K562 (cell line): ENCODE measurements around the gene NAA38. TPM values are rescaled to one million over a fixed set of nuclear protein-coding genes. Genes with fewer than 3 reads are reported as not detected.
A peak's percentile ranks its signal among the peaks of the same experiment; 100 is the strongest.

Experiments
- ATF3 ChIP-seq, 2 experiments: fragments of 450-650 bp in 1 of 2; sonication (generic) in 1 of 2; formaldehyde crosslinking in 1 of 2; IDR thresholded peaks in 1 of 2; conservative IDR thresholded peaks in 1 of 2; 2 replicates each; pipeline versions ENCODE4 v1.6.1 to v1.8.1; 2016 to 2023; ENCODE audit warnings: mild to moderate bottlenecking in 2 of 2, moderate library complexity in 2 of 2, inconsistent platforms in 1 of 2, missing genetic modification reagents in 1 of 2
- CHD4 ChIP-seq: fragments of 200-600 bp; sonication (generic); IDR thresholded peaks from 3 replicates; pipeline ENCODE4 v1.6.1; 2012; ENCODE audit warnings: low read depth, mild to moderate bottlenecking, mixed read lengths, low read length, inconsistent platforms; ENCODE audit not compliant: insufficient read depth, insufficient replicate concordance, poor library complexity, severe bottlenecking
- HMGN3 ChIP-seq: IDR thresholded peaks from 2 replicates; pipeline ENCODE4 v1.6.1; 2011; ENCODE audit warnings: borderline replicate concordance, low read depth, mild to moderate bottlenecking, mixed read lengths, low read length; ENCODE audit not compliant: insufficient read length; ENCODE audit errors: extremely low read depth
- HOMEZ ChIP-seq: fragments of 250-450 bp; sonication (Bioruptor Pico); IDR thresholded peaks from 2 replicates; pipeline ENCODE4 v1.4.0; 2020; ENCODE audit warnings: mild to moderate bottlenecking, moderate library complexity
- KDM2B ChIP-seq: fragments of 250-450 bp; sonication (Bioruptor Pico); IDR thresholded peaks from 2 replicates; pipeline ENCODE4 v1.8.0; 2021; ENCODE audit warnings: mild to moderate bottlenecking, moderate library complexity
- MAX ChIP-seq: sonication (generic); formaldehyde crosslinking; IDR thresholded peaks from 2 replicates; pipeline ENCODE4 v1.9.0; 2022; ENCODE audit warnings: mild to moderate bottlenecking, missing genetic modification reagents
- NFXL1 ChIP-seq: fragments of 450-650 bp; formaldehyde crosslinking; IDR thresholded peaks from 2 replicates; pipeline ENCODE4 v1.4.0; 2021; ENCODE audit warnings: mild to moderate bottlenecking
- NONO ChIP-seq, 2 experiments: fragments of 200-400 bp in 1 of 2; fragments of 450-650 bp in 1 of 2; formaldehyde crosslinking in 1 of 2; IDR thresholded peaks; 2 replicates each; pipeline ENCODE4 v1.6.1; 2017; ENCODE audit warnings: low read depth in 2 of 2, mild to moderate bottlenecking in 2 of 2, moderate library complexity in 2 of 2, low read length in 1 of 2
- PHF8 ChIP-seq: fragments of 200-600 bp; sonication (generic); IDR thresholded peaks from 2 replicates; pipeline ENCODE4 v1.6.1; 2012; ENCODE audit warnings: mixed run types, mild to moderate bottlenecking, inconsistent platforms, low read length, moderate library complexity, borderline replicate concordance
- POLR2G ChIP-seq: fragments of 200-400 bp; formaldehyde crosslinking; IDR thresholded peaks from 2 replicates; pipeline ENCODE4 v1.6.1; 2017; ENCODE audit warnings: low read depth, mild to moderate bottlenecking, antibody characterized with exemption, low read length, moderate library complexity
- POLR2H ChIP-seq: IDR thresholded peaks from 2 replicates; pipeline ENCODE4 v1.6.1; 2016; ENCODE audit warnings: missing genetic modification characterization, low read depth, mild to moderate bottlenecking, control low read depth, missing compliant biosample characterization, moderate library complexity
- RBM22 ChIP-seq: fragments of 200-400 bp; formaldehyde crosslinking; IDR thresholded peaks from 2 replicates; pipeline ENCODE4 v1.6.1; 2018; ENCODE audit warnings: low read length, low read depth; ENCODE audit not compliant: poor library complexity, severe bottlenecking
- SP1 ChIP-seq: sonication (generic); formaldehyde crosslinking; IDR thresholded peaks from 2 replicates; pipeline ENCODE4 v1.8.1; 2022; ENCODE audit warnings: mild to moderate bottlenecking, missing genetic modification reagents
- TOE1 ChIP-seq, 2 experiments: fragments of 450-650 bp in 1 of 2; sonication (generic) in 1 of 2; formaldehyde crosslinking in 1 of 2; IDR thresholded peaks; 2 replicates each; pipeline versions ENCODE4 v1.7.1 to v1.8.0; 2016 to 2022; ENCODE audit warnings: borderline replicate concordance in 2 of 2, mild to moderate bottlenecking in 2 of 2, antibody characterized with exemption in 1 of 2, inconsistent platforms in 1 of 2, low read depth in 1 of 2, missing genetic modification reagents in 1 of 2, moderate library complexity in 1 of 2
- ZNF140 ChIP-seq: fragments of 250-450 bp; sonication (Bioruptor Pico); IDR thresholded peaks from 2 replicates; pipeline ENCODE4 v1.8.0; 2021; ENCODE audit warnings: moderate library complexity, mild to moderate bottlenecking, inconsistent platforms
- ZNF24 ChIP-seq: fragments of 450-650 bp; IDR thresholded peaks from 2 replicates; pipeline ENCODE4 v1.6.1; 2016
- ZNF561 ChIP-seq: fragments of 450-650 bp; formaldehyde crosslinking; conservative IDR thresholded peaks from 2 replicates; pipeline ENCODE4 v1.4.0; 2020; ENCODE audit warnings: mild to moderate bottlenecking, moderate library complexity
- polyA plus RNA-seq, 8 experiments: library from polyadenylated mRNA; depleted of rRNA in 4 of 8; stranded (reverse) in 5 of 8; unstranded in 3 of 8; fragments of >200 nt; fragmentation: Nextera tagmentation in 2 of 8; fragmentation: Illumina TruSeq in 1 of 8; extraction: Ambion mirVana in 2 of 8; extraction: Trizol in 1 of 8; gene quantifications; 2 replicates each; pipeline versions ENCODE4 v1.2.1 to v1.2.3, GENCODE V29; 2011 to 2014; ENCODE audit warnings: inconsistent platforms in 1 of 8, missing spikeins in 1 of 8
- total RNA-seq, 7 experiments: library from RNA; depleted of rRNA in 6 of 7; stranded (reverse); fragments of >200 nt in 6 of 7; fragmentation: Illumina TruSeq in 2 of 7; extraction: Trizol in 2 of 7; gene quantifications; 2 replicates each; pipeline versions ENCODE4 v1.2.1 to v1.2.3, GENCODE V29; 2011 to 2021; ENCODE audit warnings: low replicate concordance in 1 of 7
- TF ChIP-seq, protein P1 (sequence below), 2 experiments: IDR thresholded peaks; 2 replicates each; pipeline ENCODE4 v1.6.1; 2011; ENCODE audit warnings: borderline replicate concordance in 1 of 2, control low read depth in 1 of 2, low read depth in 1 of 2, low read length in 1 of 2, mild to moderate bottlenecking in 1 of 2, mixed read lengths in 1 of 2, moderate library complexity in 1 of 2; ENCODE audit not compliant: insufficient read depth in 1 of 2, insufficient read length in 1 of 2, poor library complexity in 1 of 2, severe bottlenecking in 1 of 2; ENCODE audit errors: extremely low read depth in 1 of 2
- TF ChIP-seq, protein P2 (sequence below): fragments of 450-650 bp; IDR thresholded peaks from 2 replicates; pipeline ENCODE4 v1.6.1; 2016

The NAA38 gene
- total and polyA plus RNA-seq, 9 of the 15 experiments (the other 6 are each of a cell fraction or from before 2014, with no cell fraction given), result 16.4 to 99.8 (median 57.3) TPM

GRCh38 chr17:7833795-7834541, 23.4 kb downstream of the NAA38 start, which contains the start of gene KDM6B (continued):
- TF ChIP-seq SP1, result 0 out of 2 replicates have a peak, but pooled peaks have one; percentile 53
- TF ChIP-seq NONO (IDR thresholded peaks at IDR 0.05; ENCODE audit: low read depth in 2 of 2, low read length in 1 of 2), result no peak
- TF ChIP-seq ZNF561 (CRISPR knock-in tag), result no peak
- no peak for TF ChIP-seq RBM22
- TF ChIP-seq NFXL1, result no peak
- peak; percentile 22; the same call in 1 of the 2 replicates for TF ChIP-seq PHF8
- no peak for TF ChIP-seq ZNF140
- TF ChIP-seq MAX (CRISPR knock-in tag), result no peak
- no peak for TF ChIP-seq TOE1 (IDR thresholded peaks at IDR 0.05; ENCODE audit: borderline replicate concordance)
- TF ChIP-seq TOE1 (CRISPR knock-in tag; IDR thresholded peaks at IDR 0.05; ENCODE audit: borderline replicate concordance, low read depth), result no peak
- TF ChIP-seq POLR2H (tag), result no peak
- no peak for TF ChIP-seq ZNF24
- TF ChIP-seq KDM2B, result no peak
- no peak for TF ChIP-seq HMGN3
- TF ChIP-seq, protein P1, sequence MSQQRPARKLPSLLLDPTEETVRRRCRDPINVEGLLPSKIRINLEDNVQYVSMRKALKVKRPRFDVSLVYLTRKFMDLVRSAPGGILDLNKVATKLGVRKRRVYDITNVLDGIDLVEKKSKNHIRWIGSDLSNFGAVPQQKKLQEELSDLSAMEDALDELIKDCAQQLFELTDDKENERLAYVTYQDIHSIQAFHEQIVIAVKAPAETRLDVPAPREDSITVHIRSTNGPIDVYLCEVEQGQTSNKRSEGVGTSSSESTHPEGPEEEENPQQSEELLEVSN (IDR thresholded peaks at IDR 0.05; ENCODE audit: borderline replicate concordance in 1 of 2, extremely low read depth in 1 of 2, insufficient read depth in 1 of 2, insufficient read length in 1 of 2, low read depth in 1 of 2, low read length in 1 of 2, poor library complexity in 1 of 2, severe bottlenecking in 1 of 2), result no peak
- TF ChIP-seq HOMEZ (CRISPR knock-in tag), result no peak
- TF ChIP-seq, protein P2, sequence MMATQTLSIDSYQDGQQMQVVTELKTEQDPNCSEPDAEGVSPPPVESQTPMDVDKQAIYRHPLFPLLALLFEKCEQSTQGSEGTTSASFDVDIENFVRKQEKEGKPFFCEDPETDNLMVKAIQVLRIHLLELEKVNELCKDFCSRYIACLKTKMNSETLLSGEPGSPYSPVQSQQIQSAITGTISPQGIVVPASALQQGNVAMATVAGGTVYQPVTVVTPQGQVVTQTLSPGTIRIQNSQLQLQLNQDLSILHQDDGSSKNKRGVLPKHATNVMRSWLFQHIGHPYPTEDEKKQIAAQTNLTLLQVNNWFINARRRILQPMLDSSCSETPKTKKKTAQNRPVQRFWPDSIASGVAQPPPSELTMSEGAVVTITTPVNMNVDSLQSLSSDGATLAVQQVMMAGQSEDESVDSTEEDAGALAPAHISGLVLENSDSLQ, result no peak
- no peak for TF ChIP-seq POLR2G
- no peak for TF ChIP-seq CHD4
- TF ChIP-seq ATF3 (IDR thresholded peaks at IDR 0.05), result no peak
- TF ChIP-seq ATF3 (CRISPR knock-in tag; conservative IDR thresholded peaks at IDR 0.05), result no peak
